ENCODE measurements around the gene GNG4.

DNA sequence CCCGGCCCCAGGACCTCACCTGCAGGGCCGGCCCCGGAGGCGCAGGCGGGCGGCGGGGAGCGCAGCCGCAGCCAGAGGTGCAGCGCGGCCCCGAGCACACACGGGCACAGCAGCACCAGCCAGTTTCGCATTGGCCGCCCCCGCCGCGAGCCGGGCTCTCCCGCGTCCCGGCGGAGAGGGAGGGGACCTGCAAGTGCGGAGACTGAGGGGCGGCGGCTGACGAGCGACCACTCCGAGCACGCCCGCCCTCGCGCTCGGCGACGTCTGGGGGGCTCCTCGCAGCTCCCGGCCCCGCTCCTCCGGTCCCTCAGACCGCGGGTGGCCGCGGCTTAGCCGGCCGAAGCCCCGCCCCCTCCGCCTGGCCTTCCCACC, 145.5 kb downstream of the GNG4 start, which contains the start of gene B3GALNT2:
- TF ChIP-seq POLR2A (IDR thresholded peaks at IDR 0.05; ENCODE audit: extremely low read depth, insufficient read length), result peak; percentile 77
- no peak for TF ChIP-seq CTCF (IDR thresholded peaks at IDR 0.05; ENCODE audit: low read depth, low read length)
- TF ChIP-seq MYC (IDR thresholded peaks at IDR 0.05; ENCODE audit: low read depth, low read length), result no peak
- TF ChIP-seq, protein P1, sequence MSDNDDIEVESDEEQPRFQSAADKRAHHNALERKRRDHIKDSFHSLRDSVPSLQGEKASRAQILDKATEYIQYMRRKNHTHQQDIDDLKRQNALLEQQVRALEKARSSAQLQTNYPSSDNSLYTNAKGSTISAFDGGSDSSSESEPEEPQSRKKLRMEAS (IDR thresholded peaks at IDR 0.05; ENCODE audit: low read depth, low read length), result no peak
